HEK293 (cell line): ENCODE data around the gene PSEN2.

Experiments
- PBX3 ChIP-seq: sonication (generic); formaldehyde crosslinking; IDR thresholded peaks from 2 replicates; pipeline ENCODE4 v1.8.1; 2022; ENCODE audit warnings: mild to moderate bottlenecking, moderate library complexity, missing genetic modification reagents
- SETDB1 ChIP-seq: IDR thresholded peaks from one replicate; pipeline ENCODE4 v1.6.1; 2017; ENCODE audit warnings: mild to moderate bottlenecking, low read length, moderate library complexity, mixed read lengths; ENCODE audit not compliant: insufficient read length
- SP7 ChIP-seq: fragments of 450-650 bp; formaldehyde crosslinking; IDR thresholded peaks from 2 replicates; pipeline ENCODE4 v1.5.1; 2016; ENCODE audit warnings: missing biosample characterization, missing genetic modification characterization
- TSHZ1 ChIP-seq: fragments of 450-650 bp; formaldehyde crosslinking; IDR thresholded peaks from 2 replicates; pipeline ENCODE4 v1.5.1; 2016; ENCODE audit warnings: missing biosample characterization, missing genetic modification characterization, borderline replicate concordance
- WT1 ChIP-seq: fragments of 450-650 bp; formaldehyde crosslinking; IDR thresholded peaks from 2 replicates; pipeline ENCODE4 v1.5.1; 2016; ENCODE audit warnings: missing biosample characterization, missing genetic modification characterization
- ZBTB17 ChIP-seq: fragments of 450-650 bp; formaldehyde crosslinking; IDR thresholded peaks from 2 replicates; pipeline ENCODE4 v1.5.1; 2016; ENCODE audit warnings: missing biosample characterization, missing genetic modification characterization
- ZNF10 ChIP-seq: fragments of 450-650 bp; formaldehyde crosslinking; IDR thresholded peaks from 2 replicates; pipeline ENCODE4 v1.5.1; 2017; ENCODE audit warnings: missing biosample characterization, missing genetic modification characterization
- ZNF16 ChIP-seq: fragments of 450-650 bp; formaldehyde crosslinking; IDR thresholded peaks from 2 replicates; pipeline ENCODE4 v1.5.1; 2016; ENCODE audit warnings: low read depth, missing biosample characterization, missing genetic modification characterization
- ZNF18 ChIP-seq: fragments of 450-650 bp; formaldehyde crosslinking; IDR thresholded peaks from 2 replicates; pipeline ENCODE4 v1.5.1; 2016; ENCODE audit warnings: missing biosample characterization, missing genetic modification characterization
- ZNF302 ChIP-seq: fragments of 450-650 bp; formaldehyde crosslinking; IDR thresholded peaks from 2 replicates; pipeline ENCODE4 v1.5.1; 2016; ENCODE audit warnings: missing biosample characterization, missing genetic modification characterization, low read depth
- ZNF311 ChIP-seq: fragments of 450-650 bp; formaldehyde crosslinking; IDR thresholded peaks from 2 replicates; pipeline ENCODE4 v1.5.1; 2017; ENCODE audit warnings: missing biosample characterization, missing genetic modification characterization, borderline replicate concordance
- ZNF341 ChIP-seq: fragments of 450-650 bp; formaldehyde crosslinking; IDR thresholded peaks from 2 replicates; pipeline ENCODE4; 2016; ENCODE audit warnings: low read depth, missing biosample characterization, missing genetic modification characterization
- ZNF354C ChIP-seq: fragments of 450-650 bp; formaldehyde crosslinking; IDR thresholded peaks from 2 replicates; pipeline ENCODE4 v1.5.1; 2016; ENCODE audit warnings: missing biosample characterization, missing genetic modification characterization, low read depth, borderline replicate concordance
- ZNF423 ChIP-seq: fragments of 450-650 bp; formaldehyde crosslinking; IDR thresholded peaks from 2 replicates; pipeline ENCODE4 v1.5.1; 2016; ENCODE audit warnings: missing biosample characterization, missing genetic modification characterization
- ZNF433 ChIP-seq: fragments of 450-650 bp; formaldehyde crosslinking; IDR thresholded peaks from 2 replicates; pipeline ENCODE4 v1.5.1; 2016; ENCODE audit warnings: missing biosample characterization, missing genetic modification characterization, low read depth
- ZNF473 ChIP-seq: fragments of 450-650 bp; formaldehyde crosslinking; IDR thresholded peaks from 2 replicates; pipeline ENCODE4 v1.5.1; 2017; ENCODE audit warnings: missing biosample characterization, missing genetic modification characterization
- ZNF514 ChIP-seq: fragments of 450-650 bp; formaldehyde crosslinking; IDR thresholded peaks from 2 replicates; pipeline ENCODE4 v1.5.1; 2016; ENCODE audit warnings: missing biosample characterization, missing genetic modification characterization
- ZNF518A ChIP-seq: fragments of 450-650 bp; formaldehyde crosslinking; conservative IDR thresholded peaks from 2 replicates; pipeline ENCODE4 v1.5.1; 2016; ENCODE audit warnings: low read depth, missing biosample characterization, missing genetic modification characterization
- ZNF549 ChIP-seq: fragments of 450-650 bp; IDR thresholded peaks from 2 replicates; pipeline ENCODE4 v1.5.1; 2018; ENCODE audit warnings: missing biosample characterization, missing genetic modification characterization, mild to moderate bottlenecking, inconsistent platforms, moderate library complexity
- ZNF558 ChIP-seq: fragments of 450-650 bp; formaldehyde crosslinking; IDR thresholded peaks from 2 replicates; pipeline ENCODE4 v1.5.1; 2016; ENCODE audit warnings: missing biosample characterization, missing genetic modification characterization
- ZNF610 ChIP-seq: fragments of 450-650 bp; formaldehyde crosslinking; IDR thresholded peaks from 2 replicates; pipeline ENCODE4 v1.5.1; 2016; ENCODE audit warnings: missing biosample characterization, missing genetic modification characterization, borderline replicate concordance
- ZXDB ChIP-seq: fragments of 450-650 bp; formaldehyde crosslinking; IDR thresholded peaks from 2 replicates; pipeline ENCODE4 v1.5.1; 2016; ENCODE audit warnings: missing biosample characterization, missing genetic modification characterization
- TF ChIP-seq, protein P1 (sequence below): fragments of 450-650 bp; formaldehyde crosslinking; IDR thresholded peaks from 2 replicates; pipeline ENCODE4 v1.5.1; 2016; ENCODE audit warnings: missing biosample characterization, missing genetic modification characterization
- TF ChIP-seq, protein P2 (sequence below): fragments of 450-650 bp; formaldehyde crosslinking; IDR thresholded peaks from 2 replicates; pipeline ENCODE4 v1.5.1; 2016; ENCODE audit warnings: missing biosample characterization, missing genetic modification characterization

Gene PSEN2

GRCh38 chr1:226939438-226940028 lies 69.1 kb downstream of the PSEN2 start (continued):
- TF ChIP-seq, protein P1, sequence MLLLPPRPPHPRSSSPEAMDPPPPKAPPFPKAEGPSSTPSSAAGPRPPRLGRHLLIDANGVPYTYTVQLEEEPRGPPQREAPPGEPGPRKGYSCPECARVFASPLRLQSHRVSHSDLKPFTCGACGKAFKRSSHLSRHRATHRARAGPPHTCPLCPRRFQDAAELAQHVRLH = peak; percentile 73; the same call in 1 of the 2 replicates
- TF ChIP-seq ZNF302 (0 out of 2 replicates have a peak, but pooled peaks have one; percentile 77), ZNF423 (tag by site-specific recombination) (peak; percentile 35; the same call in 1 of the 2 replicates), ZNF433 (tag by site-specific recombination) (no peak), ZNF354C (tag by site-specific recombination) (no peak), ZNF558 (tag by site-specific recombination) (no peak), TSHZ1 (tag by site-specific recombination) (no peak), ZNF549 (tag by site-specific recombination) (no peak), ZNF518A (tag by site-specific recombination) (peak; percentile 72; the same call in 1 of the 2 replicates), ZNF10 (tag by site-specific recombination) (peak; percentile 59; the same call in 1 of the 2 replicates), ZBTB17 (tag by site-specific recombination) (peak; percentile 91), ZNF514 (no peak), ZNF341 (peak; percentile 40), WT1 (tag by site-specific recombination) (peak; percentile 76), SETDB1 (peak; percentile 23), SP7 (tag by site-specific recombination) (peak; percentile 94), ZNF610 (tag by site-specific recombination) (peak; percentile 58), ZNF16 (tag by site-specific recombination) (no peak), ZNF473 (no peak), ZXDB (peak; percentile 99), PBX3 (CRISPR knock-in tag) (peak; percentile 49; the same call in 1 of the 2 replicates), ZNF311 (no peak), ZNF18 (tag by site-specific recombination) (peak; percentile 58; the same call in 1 of the 2 replicates)
- TF ChIP-seq, protein P2, sequence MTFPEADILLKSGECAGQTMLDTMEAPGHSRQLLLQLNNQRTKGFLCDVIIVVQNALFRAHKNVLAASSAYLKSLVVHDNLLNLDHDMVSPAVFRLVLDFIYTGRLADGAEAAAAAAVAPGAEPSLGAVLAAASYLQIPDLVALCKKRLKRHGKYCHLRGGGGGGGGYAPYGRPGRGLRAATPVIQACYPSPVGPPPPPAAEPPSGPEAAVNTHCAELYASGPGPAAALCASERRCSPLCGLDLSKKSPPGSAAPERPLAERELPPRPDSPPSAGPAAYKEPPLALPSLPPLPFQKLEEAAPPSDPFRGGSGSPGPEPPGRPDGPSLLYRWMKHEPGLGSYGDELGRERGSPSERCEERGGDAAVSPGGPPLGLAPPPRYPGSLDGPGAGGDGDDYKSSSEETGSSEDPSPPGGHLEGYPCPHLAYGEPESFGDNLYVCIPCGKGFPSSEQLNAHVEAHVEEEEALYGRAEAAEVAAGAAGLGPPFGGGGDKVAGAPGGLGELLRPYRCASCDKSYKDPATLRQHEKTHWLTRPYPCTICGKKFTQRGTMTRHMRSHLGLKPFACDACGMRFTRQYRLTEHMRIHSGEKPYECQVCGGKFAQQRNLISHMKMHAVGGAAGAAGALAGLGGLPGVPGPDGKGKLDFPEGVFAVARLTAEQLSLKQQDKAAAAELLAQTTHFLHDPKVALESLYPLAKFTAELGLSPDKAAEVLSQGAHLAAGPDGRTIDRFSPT (tag by site-specific recombination) = peak; percentile 97
